ENCODE data around the gene PDX1. TPM values are rescaled to one million over a fixed set of nuclear protein-coding genes. Genes with fewer than 3 reads are reported as not detected.

PDX1 gene
- total RNA-seq, 1 donor from 2014 or later: not detected

GRCh38 chr13:27924529-27925141, 4.8 kb downstream of the PDX1 start:
- Histone ChIP-seq H3K4me3 (no peak overlapping the region), H3K4me1 (peaks cover 22% of the 10 kb centered on the region), H3K36me3 (no peaks in the 10 kb centered on the region), H3K27me3 (peaks cover 100% of the 10 kb centered on the region), H3K9me3 (no peaks in the 10 kb centered on the region), H3K27ac (no peak overlapping the region)
- ATAC-seq (no peak), DNase-seq (no peak)
- TF ChIP-seq CTCF (IDR thresholded peaks at IDR 0.05): no peak
- intact Hi-C loops (cut with DNase I): no loop called here

- Histone ChIP-seq H3K27ac (no peak overlapping the region), H3K4me3 (no peak overlapping the region), H3K36me3 (no peaks in the 10 kb centered on the region), H3K27me3 (peaks cover 100% of the 10 kb centered on the region), H3K4me1 (peaks cover 15% of the 10 kb centered on the region), H3K9me3 (no peaks in the 10 kb centered on the region)
- ATAC-seq: no peak
- intact Hi-C loops (cut with DNase I): no loop called here
- TF ChIP-seq CTCF (IDR thresholded peaks at IDR 0.05): no peak
- DNase-seq: no peak
These were observed 5.6 kb downstream of the PDX1 start for GRCh38 chr13:27925220-27925991.

GRCh38 chr13:27926644-27927434, 7.0 kb downstream of the PDX1 start:
- Histone ChIP-seq H3K27me3 (peaks cover 96% of the 10 kb centered on the region), H3K4me1 (peaks cover under 1% of the 10 kb centered on the region), H3K9me3 (no peaks in the 10 kb centered on the region), H3K36me3 (no peaks in the 10 kb centered on the region), H3K4me3 (no peak overlapping the region), H3K27ac (no peak overlapping the region)
- TF ChIP-seq CTCF (IDR thresholded peaks at IDR 0.05): no peak
- intact Hi-C loops (cut with DNase I): no loop called here
- no peak for DNase-seq
- no peak for ATAC-seq

- ATAC-seq (no peak), DNase-seq (no peak)
- no peak overlapping the region for H3K4me3 ChIP-seq
- peaks cover 95% of the 10 kb centered on the region for H3K27me3 ChIP-seq
- H3K9me3 ChIP-seq: no peaks in the 10 kb centered on the region
- intact Hi-C loops (cut with DNase I): no loop called here
- H3K27ac ChIP-seq: no peak overlapping the region
- H3K4me1 ChIP-seq: no peaks in the 10 kb centered on the region
- H3K36me3 ChIP-seq: no peaks in the 10 kb centered on the region
- TF ChIP-seq CTCF (IDR thresholded peaks at IDR 0.05): no peak
These were observed 7.9 kb downstream of the PDX1 start for GRCh38 chr13:27927444-27928352.

GRCh38 chr13:27928353-27928804, 8.6 kb downstream of the PDX1 start:
- Histone ChIP-seq H3K4me1 (no peaks in the 10 kb centered on the region), H3K9me3 (no peaks in the 10 kb centered on the region), H3K36me3 (no peaks in the 10 kb centered on the region), H3K27me3 (peaks cover 92% of the 10 kb centered on the region), H3K27ac (no peak overlapping the region), H3K4me3 (no peak overlapping the region)
- ATAC-seq: no peak
- intact Hi-C loops (cut with DNase I): no loop called here
- no peak for DNase-seq
- TF ChIP-seq CTCF (IDR thresholded peaks at IDR 0.05): no peak

Measured in upper lobe of right lung (tissue), 1 donor.